PC-9 (cell line): ENCODE measurements around the gene GABRG3. TPM values are rescaled to one million over a fixed set of nuclear protein-coding genes. Genes with fewer than 3 reads are reported as not detected.

ENCODE experiments used
- BruUV-seq: library from RNA; stranded (reverse); fragments of 400-500 nt; replicated peaks from 2 replicates; lab custom pipeline; 2021; lab: Mats Ljungman, UMichigan
- CTCF ChIA-PET: fragments of 300-600 bp; sonication (Branson Sonifier 250); formaldehyde crosslinking; loops from one replicate; lab custom pipeline; 2022; ENCODE audit warnings: antibody characterized with exemption; lab: Charles Lee
- POLR2A ChIA-PET: fragments of 300-600 bp; sonication (Branson Sonifier 250); formaldehyde crosslinking; loops from one replicate; lab custom pipeline; 2022; ENCODE audit warnings: antibody characterized with exemption; ENCODE audit not compliant: unreplicated experiment; lab: Charles Lee
- DNase-seq, 2 experiments: peaks; one replicate each; pipeline versions ENCODE4 v3.0.0 to v3.0.0-alpha.2; 2015 to 2022; ENCODE audit warnings: mixed read lengths in 1 of 2
- H2AFZ ChIP-seq: fragments of 200-600 bp; sonication (generic); 2 replicates; pipeline ENCODE4 v1.8.1; 2017; ENCODE audit warnings: antibody characterized with exemption
- H3F3A ChIP-seq: fragments of 200-600 bp; sonication (generic); 2 replicates; pipeline ENCODE4 v1.8.1; 2017; ENCODE audit warnings: antibody characterized with exemption, mild to moderate bottlenecking, low read depth; ENCODE audit not compliant: insufficient read depth
- H3K27ac ChIP-seq: fragments of 200-600 bp; sonication (generic); 2 replicates; pipeline ENCODE4 v1.6.1; 2016; ENCODE audit warnings: mixed run types
- H3K27me3 ChIP-seq: fragments of 200-600 bp; sonication (generic); 2 replicates; pipeline ENCODE4 v1.6.1; 2016; ENCODE audit warnings: low read depth, mixed run types; ENCODE audit not compliant: insufficient read depth
- H3K36me3 ChIP-seq: fragments of 200-600 bp; sonication (generic); 2 replicates; pipeline ENCODE4 v1.6.1; 2016; ENCODE audit warnings: low read depth, mixed run types
- H3K4me1 ChIP-seq: fragments of 200-600 bp; sonication (generic); replicated peaks from 2 replicates; pipeline ENCODE4 v1.6.1; 2016; ENCODE audit warnings: mixed run types; ENCODE audit not compliant: insufficient read depth
- H3K4me2 ChIP-seq: fragments of 200-600 bp; sonication (generic); 2 replicates; pipeline ENCODE4 v1.6.1; 2017; ENCODE audit warnings: mixed run types
- H3K4me3 ChIP-seq: fragments of 200-600 bp; sonication (generic); 2 replicates; pipeline ENCODE4 v1.6.1; 2016; ENCODE audit warnings: mixed run types
- H3K79me2 ChIP-seq: fragments of 200-600 bp; sonication (generic); 2 replicates; pipeline ENCODE4 v1.6.1; 2017; ENCODE audit warnings: low read depth, mixed run types
- H3K9me2 ChIP-seq: fragments of 200-600 bp; sonication (generic); 2 replicates; pipeline ENCODE4 v1.8.1; 2017; ENCODE audit warnings: mild to moderate bottlenecking; ENCODE audit not compliant: insufficient read depth
- H3K9me3 ChIP-seq: fragments of 200-600 bp; sonication (generic); 2 replicates; pipeline ENCODE4 v1.8.1; 2016; ENCODE audit warnings: low read depth; ENCODE audit not compliant: insufficient read depth
- H4K20me1 ChIP-seq: fragments of 200-600 bp; sonication (generic); 2 replicates; pipeline ENCODE4 v1.8.1; 2017; ENCODE audit not compliant: insufficient read depth
- CTCF ChIP-seq: fragments of 200-600 bp; sonication (generic); conservative IDR thresholded peaks from 2 replicates; pipeline ENCODE4 v1.6.1; 2017; ENCODE audit warnings: mixed run types, antibody characterized with exemption, mild to moderate bottlenecking, moderate library complexity
- EZH2 ChIP-seq: fragments of 200-600 bp; sonication (generic); IDR thresholded peaks from 2 replicates; pipeline ENCODE4 v1.8.0; 2017; ENCODE audit warnings: antibody characterized with exemption, low read depth
- intact Hi-C: fragments of 100-400 bp; cut with micrococcal nuclease; formaldehyde crosslinking; loops from one replicate; pipeline ENCODE4 v1.10.0; 2022; ENCODE audit not compliant: unreplicated experiment
- total RNA-seq: library from RNA; stranded (reverse); gene quantifications from 2 replicates; pipeline ENCODE4 v1.2.3, GENCODE V29; 2021

The GABRG3 gene
- total RNA-seq, 1 experiment from 2014 or later: not detected

- no peaks in the 10 kb centered on the region for H4K20me1 ChIP-seq
- no peak overlapping the region for H3K4me3 ChIP-seq
- peak in 1 of 2 experiments; percentile 2 for DNase-seq
- H2AFZ ChIP-seq: no peak overlapping the region
- no peaks in the 10 kb centered on the region for H3K4me1 ChIP-seq
- BruUV-seq: no TSS peak
- no peak overlapping the region for H3K4me2 ChIP-seq
- TF ChIP-seq EZH2: no peak
- TF ChIP-seq CTCF: peak; percentile 53
- intact Hi-C loops: no loop called here
- H3K27me3 ChIP-seq: no peaks in the 10 kb centered on the region
- CTCF ChIA-PET: no interaction called here
- no peaks in the 10 kb centered on the region for H3K9me3 ChIP-seq
- no peak overlapping the region for H3K27ac ChIP-seq
- H3K79me2 ChIP-seq: no peaks in the 10 kb centered on the region
- H3K9me2 ChIP-seq: no peaks in the 10 kb centered on the region
- no peaks in the 10 kb centered on the region for H3K36me3 ChIP-seq
- no peaks in the 10 kb centered on the region for H3F3A ChIP-seq
- POLR2A ChIA-PET: no interaction called here
Measured at GRCh38 chr15:27358751-27359434, 387.9 kb downstream of the GABRG3 start.

- no peak for TF ChIP-seq CTCF
- TF ChIP-seq EZH2: no peak
- H3K4me3 ChIP-seq: no peak overlapping the region
- H4K20me1 ChIP-seq: no peaks in the 10 kb centered on the region
- H3K27me3 ChIP-seq: no peaks in the 10 kb centered on the region
- CTCF ChIA-PET: no interaction called here
- no peaks in the 10 kb centered on the region for H3K79me2 ChIP-seq
- no peaks in the 10 kb centered on the region for H3K9me3 ChIP-seq
- intact Hi-C loops: no loop called here
- H3K9me2 ChIP-seq: no peaks in the 10 kb centered on the region
- H2AFZ ChIP-seq: no peak overlapping the region
- no peaks in the 10 kb centered on the region for H3K4me1 ChIP-seq
- H3F3A ChIP-seq: no peaks in the 10 kb centered on the region
- no TSS peak for BruUV-seq
- POLR2A ChIA-PET: no interaction called here
- no peak overlapping the region for H3K27ac ChIP-seq
- no peak overlapping the region for H3K4me2 ChIP-seq
- H3K36me3 ChIP-seq: no peaks in the 10 kb centered on the region
- no peak for DNase-seq
Measured at GRCh38 chr15:27359586-27359985, 388.6 kb downstream of the GABRG3 start.

- TF ChIP-seq EZH2: no peak
- no peak for TF ChIP-seq CTCF
- Histone ChIP-seq H3F3A (no peaks in the 10 kb centered on the region), H3K27ac (no peak overlapping the region), H3K27me3 (no peaks in the 10 kb centered on the region), H3K36me3 (no peaks in the 10 kb centered on the region), H3K4me1 (no peaks in the 10 kb centered on the region), H3K9me2 (no peaks in the 10 kb centered on the region), H2AFZ (no peak overlapping the region), H4K20me1 (no peaks in the 10 kb centered on the region), H3K4me2 (no peak overlapping the region), H3K9me3 (no peaks in the 10 kb centered on the region), H3K79me2 (no peaks in the 10 kb centered on the region), H3K4me3 (no peak overlapping the region)
- CTCF ChIA-PET: no interaction called here
- DNase-seq: no peak
- no TSS peak for BruUV-seq
- POLR2A ChIA-PET: no interaction called here
- intact Hi-C loops: no loop called here
Measured at GRCh38 chr15:27360316-27360715, 389.3 kb downstream of the GABRG3 start.
